Esophagus muscularis mucosa (tissue), 4 donors: ENCODE results near the gene ALPL. TPM values are rescaled to one million over a fixed set of nuclear protein-coding genes. Genes with fewer than 3 reads are reported as not detected.

Experiments
- DNase-seq: peaks from one replicate; pipeline ENCODE4 v3.0.0-alpha.2; 2017; ENCODE audit errors: extremely low spot score
- H3K27ac ChIP-seq, 4 donors: fragments of 200-600 bp; sonication (generic); replicated peaks in 1 of 4; 1 replicate in 3 of 4; 2 replicates in 1 of 4; pipeline ENCODE4 v1.5.1; 2016 to 2019; ENCODE audit warnings: mild to moderate bottlenecking in 1 of 4
- H3K27me3 ChIP-seq, 4 donors: fragments of 200-600 bp; sonication (generic); one replicate each; pipeline versions ENCODE4 v1.5.1 to v1.6.0; 2016 to 2019
- H3K36me3 ChIP-seq, 4 donors: fragments of 200-600 bp; sonication (generic); one replicate each; pipeline ENCODE4 v1.5.1; 2016 to 2019
- H3K4me1 ChIP-seq, 4 donors: fragments of 200-600 bp; sonication (generic); one replicate each; pipeline ENCODE4 v1.5.1; 2016 to 2019
- H3K4me3 ChIP-seq, 4 donors: fragments of 200-600 bp; sonication (generic); 1 replicate in 2 of 4; 2 replicates in 2 of 4; pipeline ENCODE4 v1.5.1; 2016 to 2019; ENCODE audit warnings: mild to moderate bottlenecking in 4 of 4, moderate library complexity in 1 of 4
- H3K9me3 ChIP-seq, 4 donors: fragments of 200-600 bp; sonication (generic); 1 replicate in 3 of 4; 2 replicates in 1 of 4; pipeline ENCODE4 v1.5.1; 2016 to 2019
- CTCF ChIP-seq, 3 experiments: fragments of 200-600 bp in 2 of 3; fragments of 450-650 bp in 1 of 3; sonication (generic) in 2 of 3; IDR thresholded peaks; one replicate each; pipeline ENCODE4 v1.5.1; 2017 to 2019; ENCODE audit warnings: antibody characterized with exemption in 3 of 3, mild to moderate bottlenecking in 2 of 3, moderate library complexity in 1 of 3
- EP300 ChIP-seq: sonication (generic); formaldehyde crosslinking; IDR thresholded peaks from one replicate; pipeline ENCODE4 v1.6.1; 2017; ENCODE audit warnings: antibody characterized with exemption
- POLR2A ChIP-seq: fragments of 450-650 bp; IDR thresholded peaks from one replicate; pipeline ENCODE4 v1.6.1; 2017; ENCODE audit warnings: antibody characterized with exemption, moderate library complexity, mild to moderate bottlenecking, low read depth
- POLR2AphosphoS5 ChIP-seq, 2 donors: sonication (generic); formaldehyde crosslinking; IDR thresholded peaks; one replicate each; pipeline ENCODE4 v1.6.1; 2017; ENCODE audit warnings: antibody characterized with exemption in 2 of 2
- WGBS: methylation state at CpG from one replicate; pipeline ENCODE4 v1.1.5; 2018; 5-methylcytosine and 5-hydroxymethylcytosine counted together
- intact Hi-C: fragments of 100-400 bp; cut with DNase I; formaldehyde crosslinking; loops from one replicate; pipeline ENCODE4 v1.15.1; 2023
- total RNA-seq, 4 donors: library from RNA; depleted of rRNA; stranded (reverse); fragments of >200 nt; gene quantifications; one replicate each; pipeline versions ENCODE4 v1.1.0 to v1.2.1, GENCODE V29; 2016

The ALPL gene
- total RNA-seq, 4 donors from 2014 or later = 1.2 to 10.3 (median 3.8) TPM

- Histone ChIP-seq H3K27me3 (peaks cover 0 to 47% (median 0%) of the 10 kb centered on the region in 4 donors), H3K4me1 (peaks cover 0 to 5% (median 0%) of the 10 kb centered on the region in 4 donors), H3K27ac (no peak overlapping the region), H3K9me3 (no peaks in the 10 kb centered on the region), H3K4me3 (no peak overlapping the region), H3K36me3 (no peaks in the 10 kb centered on the region)
- TF ChIP-seq POLR2AphosphoS5 (IDR thresholded peaks at IDR 0.05) (no peak), CTCF (IDR thresholded peaks at IDR 0.05) (no peak), POLR2A (no peak), EP300 (no peak)
- WGBS = 59% methylated on average over 2 of the region's 4 CpGs
- DNase-seq = no peak
- intact Hi-C loops = loop anchor here (10.0 kb wide), 1 partner anchor 117 kb away; no protein-coding TSS in a partner anchor
Measured at GRCh38 chr1:21492356-21492625, 16.9 kb upstream of the ALPL start.

GRCh38 chr1:21494196-21494595 lies 15.0 kb upstream of the ALPL start:
- no peak for TF ChIP-seq POLR2AphosphoS5 (IDR thresholded peaks at IDR 0.05)
- no peak for TF ChIP-seq POLR2A
- no peak for TF ChIP-seq CTCF (IDR thresholded peaks at IDR 0.05)
- TF ChIP-seq EP300 = no peak
- Histone ChIP-seq H3K4me3 (no peak overlapping the region), H3K27ac (no peak overlapping the region), H3K4me1 (peaks cover 0 to 5% (median 0%) of the 10 kb centered on the region in 4 donors), H3K27me3 (peaks cover 0 to 39% (median 0%) of the 10 kb centered on the region in 4 donors), H3K9me3 (no peaks in the 10 kb centered on the region), H3K36me3 (no peaks in the 10 kb centered on the region)
- WGBS = 96% methylated on average over 6 of the region's 6 CpGs
- intact Hi-C loops = loop anchor here (10.0 kb wide), 1 partner anchor 119 kb away; no protein-coding TSS in a partner anchor
- DNase-seq = no peak

GRCh38 chr1:21495225-21495820 lies 13.9 kb upstream of the ALPL start:
- no peak for TF ChIP-seq POLR2A
- TF ChIP-seq CTCF (IDR thresholded peaks at IDR 0.05) = no peak
- TF ChIP-seq EP300 = no peak
- no peak for TF ChIP-seq POLR2AphosphoS5 (IDR thresholded peaks at IDR 0.05)
- intact Hi-C loops = loop anchor here (10.0 kb wide), 1 partner anchor 121 kb away; no protein-coding TSS in a partner anchor

GRCh38 chr1:21496063-21496462 lies 13.2 kb upstream of the ALPL start:
- Histone ChIP-seq H3K4me3 (no peak overlapping the region), H3K27ac (no peak overlapping the region), H3K4me1 (peaks cover 0 to 5% (median 0%) of the 10 kb centered on the region in 4 donors), H3K9me3 (no peaks in the 10 kb centered on the region), H3K36me3 (no peaks in the 10 kb centered on the region), H3K27me3 (peaks cover 0 to 39% (median 0%) of the 10 kb centered on the region in 4 donors)
- intact Hi-C loops = loop anchor here (10.0 kb wide), 1 partner anchor 121 kb away; no protein-coding TSS in a partner anchor
- TF ChIP-seq EP300 = no peak
- TF ChIP-seq CTCF (IDR thresholded peaks at IDR 0.05) = no peak
- TF ChIP-seq POLR2AphosphoS5 (IDR thresholded peaks at IDR 0.05) = no peak
- TF ChIP-seq POLR2A = no peak
- 100% methylated on average over 1 of the region's 1 CpG for WGBS
- no peak for DNase-seq

More at GRCh38 chr1:21495225-21495820, 13.9 kb upstream of the ALPL start:
- Histone ChIP-seq H3K27me3 (peaks cover 0 to 39% (median 0%) of the 10 kb centered on the region in 4 donors), H3K36me3 (no peaks in the 10 kb centered on the region), H3K4me1 (peaks cover 0 to 5% (median 0%) of the 10 kb centered on the region in 4 donors), H3K4me3 (no peak overlapping the region), H3K9me3 (no peaks in the 10 kb centered on the region), H3K27ac (no peak overlapping the region)
- DNase-seq = no peak
- 81% methylated on average over 7 of the region's 7 CpGs for WGBS
